Skeletal muscle satellite cell (primary cell): Measurements from ENCODE around the gene CYREN.
"Not testable (repeated sequence)": the region's sequence is repeated elsewhere in the genome, so short reads cannot be mapped to it uniquely, and the experiment has no call there.

Experiments used
- H3K27me3 ChIP-seq: 2 replicates; pipeline ENCODE4 v1.7.0; 2013; ENCODE audit warnings: low read length; ENCODE audit not compliant: control insufficient read depth, insufficient read depth
- H3K36me3 ChIP-seq: 2 replicates; pipeline ENCODE4 v1.7.0; 2013; ENCODE audit warnings: mild to moderate bottlenecking, control low read depth, low read length; ENCODE audit not compliant: insufficient read depth
- H3K4me1 ChIP-seq: 2 replicates; pipeline ENCODE4 v1.7.0; 2013; ENCODE audit warnings: low read length; ENCODE audit not compliant: control insufficient read depth, insufficient read depth
- H3K4me2 ChIP-seq: 2 replicates; pipeline ENCODE4 v1.7.0; 2013; ENCODE audit warnings: mild to moderate bottlenecking, low read length
- H3K4me3 ChIP-seq: 2 replicates; pipeline ENCODE4 v1.7.0; 2013; ENCODE audit warnings: low read length
- H3K9ac ChIP-seq: 2 replicates; pipeline ENCODE4 v1.7.0; 2013; ENCODE audit warnings: mild to moderate bottlenecking, low read depth, low read length, moderate library complexity
- H3K9me3 ChIP-seq: replicated peaks from 2 replicates; pipeline ENCODE4 v1.7.0; 2013; ENCODE audit warnings: mild to moderate bottlenecking, control low read depth, low read length

CYREN gene

DNA sequence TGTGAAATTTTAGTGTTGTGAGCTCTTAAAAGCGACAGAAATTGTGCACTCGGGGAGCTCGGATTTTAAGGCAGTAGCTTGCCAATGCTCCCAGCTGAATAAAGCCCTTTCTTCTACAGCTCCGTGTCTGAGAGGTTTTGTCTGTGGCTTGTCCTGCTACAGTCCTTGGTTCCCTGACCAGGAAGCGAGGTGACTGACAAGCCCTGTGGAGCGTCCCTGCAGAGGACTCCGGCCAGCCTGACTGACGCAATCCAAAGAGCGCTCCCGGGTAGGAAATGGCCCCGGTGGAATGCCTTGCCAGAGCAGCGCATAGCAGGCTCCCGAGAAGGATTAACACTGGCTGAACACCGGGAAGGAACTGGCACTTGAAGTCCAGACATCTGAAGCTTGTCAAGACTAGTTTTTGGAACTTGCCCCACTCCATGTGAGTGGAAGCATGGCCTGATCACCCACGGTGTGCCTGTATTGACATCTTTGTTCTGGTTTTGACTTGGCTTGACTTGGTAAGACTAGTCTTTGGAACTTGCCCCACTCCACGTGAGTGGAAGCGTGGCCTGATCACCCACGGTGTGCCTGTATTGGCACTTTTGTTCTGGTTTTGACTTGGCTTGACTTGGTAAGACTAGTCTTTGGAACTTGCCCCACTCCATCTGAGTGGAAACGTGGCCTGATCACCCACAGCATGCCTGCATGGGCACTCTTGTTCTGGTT is 1.2 kb upstream of the CYREN start:
- Histone ChIP-seq H3K4me1 (peaks cover 20% of the 10 kb centered on the region), H3K36me3 (peaks cover 23% of the 10 kb centered on the region)
- H3K27me3 ChIP-seq, H3K4me2 ChIP-seq, H3K9me3 ChIP-seq, H3K9ac ChIP-seq, H3K4me3 ChIP-seq: not testable (repeated sequence)

- Histone ChIP-seq H3K4me1 (peaks cover 20% of the 10 kb centered on the region), H3K36me3 (peaks cover 30% of the 10 kb centered on the region), H3K4me3 (peak overlapping the region; percentile 91), H3K4me2 (peak overlapping the region; percentile 93), H3K9ac (peak overlapping the region; percentile 96)
- H3K27me3 ChIP-seq, H3K9me3 ChIP-seq: not testable (repeated sequence)
Observed at GRCh38 chr7:135170998-135171481, 533 bp upstream of the CYREN start.

GRCh38 chr7:135169964-135170273 is 588 bp downstream of the CYREN start:
- H3K36me3 ChIP-seq, result peaks cover 41% of the 10 kb centered on the region
- H3K9ac ChIP-seq, result peak overlapping the region; percentile 96
- H3K9me3 ChIP-seq, result no peaks in the 10 kb centered on the region
- peak overlapping the region; percentile 93 for H3K4me2 ChIP-seq
- no peaks in the 10 kb centered on the region for H3K27me3 ChIP-seq
- H3K4me3 ChIP-seq, result peak overlapping the region; percentile 91
- H3K4me1 ChIP-seq, result peaks cover 20% of the 10 kb centered on the region

- H3K27me3 ChIP-seq, result no peaks in the 10 kb centered on the region
- no peaks in the 10 kb centered on the region for H3K9me3 ChIP-seq
- H3K36me3 ChIP-seq, result peaks cover 46% of the 10 kb centered on the region
- H3K4me2 ChIP-seq, result peak overlapping the region; percentile 93
- peaks cover 20% of the 10 kb centered on the region for H3K4me1 ChIP-seq
- H3K9ac ChIP-seq, result peak overlapping the region; percentile 96
- H3K4me3 ChIP-seq, result peak overlapping the region; percentile 91
Observed at GRCh38 chr7:135169141-135169963, 1.2 kb downstream of the CYREN start.

- H3K4me3 ChIP-seq, result peak overlapping the region; percentile 91
- no peaks in the 10 kb centered on the region for H3K27me3 ChIP-seq
- H3K9ac ChIP-seq, result no peak overlapping the region
- H3K4me1 ChIP-seq, result peaks cover 20% of the 10 kb centered on the region
- H3K9me3 ChIP-seq, result no peaks in the 10 kb centered on the region
- H3K36me3 ChIP-seq, result peaks cover 51% of the 10 kb centered on the region
- H3K4me2 ChIP-seq, result peak overlapping the region; percentile 93
Observed at GRCh38 chr7:135168489-135169140, 1.9 kb downstream of the CYREN start.

DNA sequence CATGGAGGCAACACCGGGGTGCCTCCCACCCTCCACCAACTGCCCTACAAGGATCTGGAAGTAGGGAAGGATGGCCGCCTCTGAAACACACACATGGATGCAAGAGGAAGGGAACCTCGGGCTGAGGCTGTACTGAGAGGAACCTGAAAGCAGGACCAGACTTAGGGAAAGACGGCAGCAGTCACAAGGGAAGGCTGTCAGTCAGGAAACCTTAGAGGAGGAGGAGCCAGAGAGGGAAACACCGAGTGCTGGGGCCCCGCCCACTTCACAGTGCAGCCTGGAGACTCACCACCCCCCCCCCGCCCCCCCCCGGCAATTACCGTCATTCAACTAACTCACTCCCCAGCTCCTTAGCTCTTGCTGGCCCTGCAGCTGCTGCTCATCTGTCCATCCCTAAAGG is 2.5 kb downstream of the CYREN start:
- no peak overlapping the region for H3K4me3 ChIP-seq
- H3K9ac ChIP-seq, result no peak overlapping the region
- H3K9me3 ChIP-seq, result no peaks in the 10 kb centered on the region
- H3K4me2 ChIP-seq, result no peak overlapping the region
- peaks cover 51% of the 10 kb centered on the region for H3K36me3 ChIP-seq
- H3K27me3 ChIP-seq, result no peaks in the 10 kb centered on the region
- peaks cover 20% of the 10 kb centered on the region for H3K4me1 ChIP-seq

DNA sequence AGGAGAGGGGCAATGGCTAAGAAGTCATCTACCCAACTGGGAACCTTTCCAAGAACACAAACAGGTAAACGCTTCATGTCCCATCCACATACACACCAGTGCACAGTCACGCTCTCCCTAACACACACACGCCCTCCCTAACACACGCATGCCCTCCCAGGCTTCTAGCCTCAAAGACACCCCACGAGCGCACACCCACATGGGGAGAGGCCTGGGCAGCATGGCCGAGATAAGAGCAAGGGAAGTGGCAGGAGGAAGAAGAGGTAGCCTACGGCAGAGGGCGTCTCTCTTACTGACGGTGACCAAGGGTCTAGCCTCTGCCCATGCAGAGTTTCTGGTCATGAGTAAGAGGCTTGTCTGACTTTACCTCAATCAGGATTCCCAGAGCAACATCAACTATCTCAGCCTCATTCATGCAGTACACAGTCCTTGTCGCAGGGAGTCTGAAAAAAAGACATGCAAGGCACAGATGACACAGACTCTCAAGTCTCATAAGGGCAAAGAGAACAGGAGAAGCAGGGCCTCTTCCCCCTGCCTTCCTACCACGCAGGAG is 3.1 kb downstream of the CYREN start:
- no peak overlapping the region for H3K4me3 ChIP-seq
- H3K9ac ChIP-seq, result no peak overlapping the region
- peaks cover 20% of the 10 kb centered on the region for H3K4me1 ChIP-seq
- H3K36me3 ChIP-seq, result peaks cover 51% of the 10 kb centered on the region
- no peak overlapping the region for H3K4me2 ChIP-seq
- H3K27me3 ChIP-seq, result no peaks in the 10 kb centered on the region
- no peaks in the 10 kb centered on the region for H3K9me3 ChIP-seq

DNA sequence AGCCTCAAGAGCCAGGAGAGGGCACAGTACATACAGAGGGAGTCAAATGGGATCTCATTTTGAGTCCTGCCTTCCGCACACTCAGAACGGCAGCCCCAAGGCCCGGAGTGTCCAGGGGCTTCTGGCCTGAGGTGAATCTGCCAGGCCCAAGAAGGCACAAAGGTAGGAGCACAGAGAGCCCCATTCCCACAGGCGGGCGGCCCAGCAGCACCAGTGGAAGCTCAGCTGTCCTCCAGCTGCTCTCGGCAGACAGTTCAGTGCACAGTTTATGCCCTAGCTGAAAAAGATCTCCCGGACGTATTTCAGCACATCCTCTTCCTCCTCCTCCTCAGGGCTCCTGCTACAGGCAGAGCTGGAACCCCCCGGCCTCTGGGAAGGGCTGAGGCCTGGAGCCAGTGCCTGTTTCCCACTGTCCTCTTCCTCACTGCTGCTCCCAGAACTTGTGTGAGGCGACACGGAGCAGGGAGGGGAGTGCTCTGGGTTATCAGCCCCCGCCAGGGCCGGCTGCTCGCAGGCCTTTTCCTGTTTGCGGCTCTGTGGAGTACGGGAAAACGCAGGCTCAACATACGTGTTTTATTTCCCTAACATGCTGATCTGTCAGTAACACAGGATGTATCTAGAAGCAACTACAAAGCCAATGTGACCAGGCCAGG is 4.0 kb downstream of the CYREN start:
- no peak overlapping the region for H3K4me2 ChIP-seq
- no peaks in the 10 kb centered on the region for H3K9me3 ChIP-seq
- no peak overlapping the region for H3K4me3 ChIP-seq
- peaks cover 17% of the 10 kb centered on the region for H3K4me1 ChIP-seq
- peaks cover 51% of the 10 kb centered on the region for H3K36me3 ChIP-seq
- no peaks in the 10 kb centered on the region for H3K27me3 ChIP-seq
- H3K9ac ChIP-seq, result no peak overlapping the region

- Histone ChIP-seq H3K27me3 (no peaks in the 10 kb centered on the region), H3K36me3 (peaks cover 51% of the 10 kb centered on the region), H3K4me3 (no peak overlapping the region), H3K9me3 (no peaks in the 10 kb centered on the region), H3K4me1 (peaks cover 15% of the 10 kb centered on the region), H3K4me2 (no peak overlapping the region), H3K9ac (no peak overlapping the region)
Observed at GRCh38 chr7:135165862-135166261, 4.6 kb downstream of the CYREN start.

DNA sequence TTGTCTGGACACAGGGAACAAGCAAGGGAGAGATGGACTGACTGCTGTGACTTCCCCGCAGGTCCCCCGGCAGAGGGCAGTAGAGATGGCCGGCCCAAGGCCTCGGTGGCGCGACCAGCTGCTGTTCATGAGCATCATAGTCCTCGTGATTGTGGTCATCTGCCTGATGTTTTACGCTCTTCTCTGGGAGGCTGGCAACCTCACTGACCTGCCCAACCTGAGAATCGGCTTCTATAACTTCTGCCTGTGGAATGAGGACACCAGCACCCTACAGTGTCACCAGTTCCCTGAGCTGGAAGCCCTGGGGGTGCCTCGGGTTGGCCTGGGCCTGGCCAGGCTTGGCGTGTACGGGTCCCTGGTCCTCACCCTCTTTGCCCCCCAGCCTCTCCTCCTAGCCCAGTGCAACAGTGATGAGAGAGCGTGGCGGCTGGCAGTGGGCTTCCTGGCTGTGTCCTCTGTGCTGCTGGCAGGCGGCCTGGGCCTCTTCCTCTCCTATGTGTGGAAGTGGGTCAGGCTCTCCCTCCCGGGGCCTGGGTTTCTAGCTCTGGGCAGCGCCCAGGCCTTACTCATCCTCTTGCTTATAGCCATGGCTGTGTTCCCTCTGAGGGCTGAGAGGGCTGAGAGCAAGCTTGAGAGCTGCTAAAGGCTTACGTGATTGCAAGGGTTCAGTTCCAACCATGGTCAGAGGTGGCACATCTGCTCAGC is 6.0 kb downstream of the CYREN start:
- no peaks in the 10 kb centered on the region for H3K9me3 ChIP-seq
- H3K4me2 ChIP-seq, result no peak overlapping the region
- no peak overlapping the region for H3K9ac ChIP-seq
- H3K4me3 ChIP-seq, result no peak overlapping the region
- no peaks in the 10 kb centered on the region for H3K27me3 ChIP-seq
- H3K36me3 ChIP-seq, result peaks cover 51% of the 10 kb centered on the region
- H3K4me1 ChIP-seq, result peaks cover 27% of the 10 kb centered on the region
